Measurements from ENCODE around the gene TOMM7.

DNA sequence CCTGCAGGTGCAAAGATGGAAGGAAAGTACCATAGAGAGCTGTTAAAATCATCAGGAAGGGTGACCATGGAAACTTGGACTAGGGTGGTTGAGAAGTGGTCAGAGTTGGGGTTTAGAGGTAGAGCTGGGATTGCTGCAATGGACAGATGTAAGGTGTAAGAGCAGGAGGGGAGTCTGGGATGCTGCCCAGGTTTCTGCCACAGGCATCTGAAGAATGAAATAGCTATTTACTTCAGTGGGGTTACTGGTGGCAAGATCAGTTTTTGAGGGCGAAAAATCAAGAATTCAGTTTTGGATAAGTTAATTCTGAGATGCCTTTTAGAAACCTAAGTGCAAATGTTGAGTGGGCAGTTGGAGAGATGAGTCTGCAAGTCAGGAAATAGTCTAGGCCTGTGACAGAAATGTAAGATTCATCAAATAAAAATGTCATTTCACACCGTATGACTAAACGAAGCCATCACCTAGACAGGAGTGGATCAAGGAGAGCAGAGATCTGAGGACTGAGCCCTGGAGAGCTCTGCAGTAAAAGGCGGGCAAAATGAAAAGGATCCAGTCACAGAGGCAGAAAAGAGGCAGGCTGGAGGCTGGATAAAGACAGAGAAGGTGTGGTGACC lies 22.7 kb upstream of the TOMM7 start:
- TF ChIP-seq POLR2A (IDR thresholded peaks at IDR 0.05; ENCODE audit: low read depth, low read length) (no peak), POLR2AphosphoS5 (IDR thresholded peaks at IDR 0.05; ENCODE audit: low read depth, low read length) (no peak), TAF1 (IDR thresholded peaks at IDR 0.05; ENCODE audit: low read depth, low read length) (no peak), POU2F2 (IDR thresholded peaks at IDR 0.05; ENCODE audit: low read depth, low read length) (no peak)
